Measurements from ENCODE around the gene POU3F4.

The POU3F4 gene

DNA sequence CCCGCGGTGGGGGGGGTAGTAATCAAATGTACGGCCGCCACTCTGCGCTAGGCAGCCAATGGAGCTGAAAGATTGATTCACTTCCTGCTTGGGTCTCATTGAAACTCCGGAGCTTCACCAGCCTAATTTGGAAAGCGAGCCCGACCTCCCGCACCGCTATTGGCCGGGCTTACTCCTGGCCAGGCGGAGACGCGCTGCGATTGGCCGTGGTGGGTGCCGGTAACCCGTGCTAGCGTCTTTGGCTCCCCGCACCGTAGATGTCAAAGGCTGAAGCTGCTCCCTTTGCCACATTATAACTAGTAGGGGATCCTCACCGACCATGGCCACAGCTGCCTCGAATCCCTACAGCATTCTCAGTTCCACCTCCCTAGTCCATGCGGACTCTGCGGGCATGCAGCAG, at the start of gene POU3F4:
Gene POU3F4 (plus strand): TSS at position 285 of the 400 bp plus-strand sequence. CDS start 35 bp downstream, at position 320.
- peak within 1 kb of the TSS; percentile 33 for H3K4me3 ChIP-seq (ENCODE audit: low read depth, low read length)

DNA sequence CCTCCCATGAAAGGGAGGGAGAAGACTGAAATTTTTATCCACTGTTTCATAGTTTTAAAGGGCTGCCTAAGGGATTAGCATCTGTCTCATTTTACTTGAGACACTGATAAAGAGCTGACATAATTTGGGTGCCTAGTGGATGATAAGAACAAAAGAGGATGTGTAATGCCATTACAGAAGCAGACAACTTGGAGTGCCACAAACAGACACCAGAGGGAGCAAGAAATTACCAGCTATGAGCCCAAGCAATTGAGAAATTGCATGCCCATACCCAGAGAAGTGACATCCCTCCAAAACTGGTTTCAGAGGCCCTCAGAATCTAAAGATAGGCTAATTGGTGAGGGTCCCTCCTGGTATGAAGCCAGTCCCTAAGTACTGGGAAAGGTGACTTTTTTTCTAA, 38.5 kb upstream of the POU3F4 start:
- no peak overlapping the region for H3K4me3 ChIP-seq (ENCODE audit: low read depth, low read length)

DNA sequence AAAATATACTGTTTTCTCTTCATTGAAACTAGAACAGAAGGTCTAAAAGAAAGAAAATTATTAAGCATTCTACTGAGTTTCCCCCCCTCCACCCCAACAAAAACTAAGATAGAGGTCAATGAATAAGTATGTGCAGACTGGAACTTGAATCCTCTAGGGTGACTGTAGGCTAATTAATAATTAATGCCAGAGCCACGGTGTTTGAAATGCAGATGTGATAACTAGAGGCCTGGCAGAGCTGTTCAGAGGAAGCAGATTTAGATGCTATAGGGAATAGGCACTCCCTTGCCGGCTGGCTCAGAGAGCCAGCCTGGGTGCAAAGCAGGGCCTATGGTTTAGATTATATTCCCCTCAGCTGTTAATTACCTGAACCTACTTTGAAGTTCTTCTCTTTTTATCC, 12.2 kb upstream of the POU3F4 start:
- H3K4me3 ChIP-seq (ENCODE audit: low read depth, low read length): no peak overlapping the region

DNA sequence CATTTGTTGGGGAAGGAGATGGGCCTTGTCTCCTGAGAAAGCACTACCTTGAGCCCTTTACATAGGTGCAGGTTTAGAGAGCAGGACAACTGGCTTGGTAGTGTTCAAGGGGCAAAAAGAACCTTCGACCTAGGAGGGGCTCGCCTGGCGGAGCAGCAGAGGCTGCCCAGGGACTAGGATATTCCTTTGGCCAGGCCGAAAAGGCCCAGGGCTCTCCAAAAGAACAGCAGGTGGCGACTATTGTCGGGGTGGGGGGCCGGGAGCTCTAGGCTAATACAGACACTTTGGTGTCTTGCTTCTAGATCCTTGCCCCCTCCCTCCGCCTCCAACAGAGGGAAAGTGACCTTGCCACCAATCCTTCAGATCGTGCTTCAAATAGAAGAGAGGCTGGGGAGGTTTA, 7.1 kb upstream of the POU3F4 start:
- H3K4me3 ChIP-seq (ENCODE audit: low read depth, low read length): no peak overlapping the region

DNA sequence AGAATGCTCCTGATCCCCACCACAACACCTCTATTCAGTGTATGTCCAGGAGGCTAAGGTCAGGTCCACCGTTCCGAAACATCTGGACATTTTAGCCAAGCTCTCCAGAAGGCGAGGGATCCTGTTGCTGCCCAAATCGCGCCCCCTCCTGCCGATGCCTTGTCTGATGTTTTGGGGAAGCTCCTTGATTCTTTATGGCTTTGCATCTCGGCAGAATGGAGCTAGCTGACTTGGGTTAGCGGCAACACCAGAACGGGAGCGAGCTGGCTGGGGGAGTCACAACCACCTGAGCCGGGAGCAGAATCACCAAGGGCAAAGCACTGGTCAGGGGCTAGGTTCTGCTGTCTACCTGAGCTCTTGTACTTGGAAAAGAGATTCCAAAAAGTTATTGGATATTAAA, 6.6 kb upstream of the POU3F4 start:
- H3K4me3 ChIP-seq (ENCODE audit: low read depth, low read length): no peak overlapping the region

DNA sequence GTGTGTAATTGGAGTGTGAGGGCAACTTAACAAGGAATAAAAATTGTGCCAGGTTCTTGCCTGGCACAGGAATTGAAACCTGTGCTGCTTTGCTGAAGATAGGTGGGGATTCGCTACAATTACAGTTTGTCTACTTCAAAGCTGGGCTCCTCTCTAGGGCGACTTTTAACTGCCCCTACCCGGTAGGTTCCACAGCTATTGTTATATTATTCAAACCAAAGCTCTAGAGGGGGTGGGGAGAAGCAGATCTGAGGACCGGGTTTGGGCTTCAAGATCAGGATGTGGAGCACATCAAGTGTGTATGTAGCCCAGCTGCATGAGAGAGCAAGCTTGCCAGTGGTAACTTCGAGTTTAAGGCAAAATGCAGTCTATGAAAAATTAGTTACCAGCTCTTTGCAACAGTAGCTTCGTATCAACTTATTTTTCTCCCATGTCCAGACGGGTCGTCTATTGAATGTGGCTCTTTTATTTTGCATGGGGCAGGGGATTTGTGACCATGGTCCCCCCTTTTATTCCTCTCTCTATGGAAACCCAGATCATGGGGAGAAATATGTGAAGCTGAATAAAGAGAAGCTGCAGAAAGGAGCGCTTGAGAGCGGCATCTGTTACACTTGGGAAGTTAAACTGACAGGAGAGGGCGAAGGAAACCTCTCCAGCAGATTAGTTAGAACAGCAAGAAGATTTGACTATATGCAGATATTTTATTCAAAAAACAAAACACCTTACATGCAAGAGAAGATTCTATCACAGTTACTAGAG, 3.2 kb upstream of the POU3F4 start:
- no peak overlapping the region for H3K4me3 ChIP-seq (ENCODE audit: low read depth, low read length)

DNA sequence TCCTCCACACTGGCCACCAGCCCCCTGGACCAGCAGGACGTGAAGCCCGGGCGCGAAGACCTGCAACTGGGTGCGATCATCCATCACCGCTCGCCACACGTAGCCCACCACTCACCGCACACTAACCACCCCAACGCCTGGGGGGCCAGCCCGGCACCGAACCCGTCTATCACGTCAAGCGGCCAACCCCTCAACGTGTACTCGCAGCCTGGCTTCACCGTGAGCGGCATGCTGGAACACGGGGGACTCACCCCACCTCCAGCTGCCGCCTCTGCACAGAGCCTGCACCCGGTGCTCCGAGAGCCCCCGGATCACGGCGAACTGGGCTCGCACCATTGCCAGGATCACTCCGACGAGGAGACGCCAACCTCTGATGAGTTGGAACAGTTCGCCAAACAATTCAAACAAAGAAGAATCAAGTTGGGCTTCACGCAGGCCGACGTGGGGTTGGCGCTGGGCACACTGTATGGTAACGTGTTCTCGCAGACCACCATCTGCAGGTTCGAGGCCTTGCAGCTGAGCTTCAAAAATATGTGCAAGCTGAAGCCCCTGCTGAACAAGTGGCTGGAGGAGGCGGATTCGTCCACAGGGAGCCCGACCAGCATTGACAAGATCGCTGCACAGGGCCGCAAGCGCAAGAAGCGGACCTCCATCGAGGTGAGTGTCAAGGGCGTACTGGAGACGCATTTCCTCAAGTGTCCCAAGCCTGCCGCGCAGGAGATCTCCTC, 600 bp downstream of the POU3F4 start:
- peak overlapping the region; percentile 33 for H3K4me3 ChIP-seq (ENCODE audit: low read depth, low read length)

DNA sequence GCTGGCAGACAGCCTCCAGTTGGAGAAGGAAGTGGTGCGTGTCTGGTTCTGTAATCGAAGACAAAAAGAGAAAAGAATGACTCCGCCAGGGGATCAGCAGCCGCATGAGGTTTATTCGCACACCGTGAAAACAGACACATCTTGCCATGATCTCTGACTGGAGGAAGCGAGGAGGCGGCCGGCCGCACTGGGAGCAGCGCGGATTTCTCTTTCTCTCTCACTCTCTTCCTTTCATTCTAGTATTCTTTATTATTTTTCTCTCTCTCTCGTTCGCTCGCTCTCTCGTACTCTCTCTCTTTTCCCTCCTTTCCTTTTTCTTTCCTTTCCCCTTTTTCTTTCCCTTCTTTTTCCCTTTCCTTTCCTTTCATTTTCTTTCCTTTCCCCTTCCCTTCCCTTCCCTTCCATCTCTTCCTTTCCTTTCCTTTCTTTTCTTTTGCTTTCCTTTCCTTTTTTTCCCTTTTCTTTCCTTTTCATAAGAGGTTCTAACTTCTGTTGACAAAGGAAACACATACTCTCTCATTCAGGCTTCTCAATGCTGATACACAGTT, 1.2 kb downstream of the POU3F4 start:
- peak overlapping the region; percentile 33 for H3K4me3 ChIP-seq (ENCODE audit: low read depth, low read length)

DNA sequence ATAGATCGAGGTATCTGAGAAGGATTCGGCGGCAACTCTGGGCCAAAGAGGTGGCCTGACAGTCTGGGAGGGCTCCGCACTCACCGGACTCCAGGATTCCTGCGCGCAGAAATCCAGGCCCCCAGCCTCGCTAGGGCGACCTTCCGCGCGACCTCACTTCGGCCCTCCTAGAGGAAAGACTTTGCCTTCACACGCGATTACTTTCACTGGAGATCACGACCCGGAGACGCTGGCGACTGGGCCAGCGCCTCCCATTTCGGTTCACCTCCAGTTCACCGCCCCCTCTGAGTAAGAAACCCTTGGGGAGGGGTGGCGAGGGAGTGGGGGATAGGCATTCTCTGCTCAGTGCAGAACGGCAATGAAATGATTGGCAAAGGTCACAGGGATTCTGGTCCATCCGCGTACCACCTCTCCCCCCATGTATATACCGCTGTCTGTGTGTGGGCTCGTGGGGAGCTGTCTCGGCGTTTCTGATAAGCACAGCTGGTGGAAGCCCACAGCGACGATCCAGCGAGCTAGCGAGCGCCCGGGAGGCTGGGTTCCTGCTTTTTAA, 2.5 kb downstream of the POU3F4 start:
- peak overlapping the region; percentile 28 for H3K4me3 ChIP-seq (ENCODE audit: low read depth, low read length)

DNA sequence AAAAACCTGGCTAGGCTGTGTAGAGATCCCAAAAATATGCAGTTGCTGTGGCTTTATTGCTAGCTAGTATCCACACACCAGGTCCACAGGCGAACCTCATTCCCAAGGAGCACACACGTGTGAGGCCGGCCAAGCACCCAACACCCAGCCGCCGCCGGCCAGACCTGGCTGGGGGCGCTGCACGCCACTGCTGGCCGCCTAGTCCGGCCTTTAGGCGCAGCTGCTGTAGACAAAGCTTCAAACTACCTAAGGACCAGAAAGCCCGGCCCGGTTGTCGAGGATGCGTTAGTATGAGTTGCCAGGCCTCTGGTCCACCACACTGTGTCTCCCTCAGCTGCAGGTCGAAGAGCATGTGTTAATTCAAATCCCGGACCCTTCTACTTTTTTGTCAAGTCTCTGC, 3.1 kb downstream of the POU3F4 start:
- H3K4me3 ChIP-seq (ENCODE audit: low read depth, low read length): no peak overlapping the region

DNA sequence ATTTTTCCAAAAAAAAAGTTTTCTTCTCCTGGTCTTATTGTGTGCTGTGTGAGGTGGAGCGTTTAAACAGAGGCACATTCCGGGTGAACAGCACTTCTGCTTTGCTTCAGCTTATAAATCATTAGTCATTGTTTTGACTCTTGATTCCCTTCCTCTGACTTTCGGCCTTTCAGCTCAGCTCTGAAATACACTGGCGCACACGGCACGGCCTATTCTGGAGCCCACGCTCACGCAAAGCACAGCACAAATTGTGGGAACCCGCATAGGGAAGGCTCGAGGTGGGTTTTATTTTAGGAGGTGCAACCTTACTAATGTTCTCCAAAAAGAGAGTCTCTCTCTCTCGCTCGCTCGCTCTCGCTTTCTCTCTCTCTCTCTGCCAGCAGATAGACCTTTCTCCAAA, 4.0 kb downstream of the POU3F4 start:
- no peak overlapping the region for H3K4me3 ChIP-seq (ENCODE audit: low read depth, low read length)

DNA sequence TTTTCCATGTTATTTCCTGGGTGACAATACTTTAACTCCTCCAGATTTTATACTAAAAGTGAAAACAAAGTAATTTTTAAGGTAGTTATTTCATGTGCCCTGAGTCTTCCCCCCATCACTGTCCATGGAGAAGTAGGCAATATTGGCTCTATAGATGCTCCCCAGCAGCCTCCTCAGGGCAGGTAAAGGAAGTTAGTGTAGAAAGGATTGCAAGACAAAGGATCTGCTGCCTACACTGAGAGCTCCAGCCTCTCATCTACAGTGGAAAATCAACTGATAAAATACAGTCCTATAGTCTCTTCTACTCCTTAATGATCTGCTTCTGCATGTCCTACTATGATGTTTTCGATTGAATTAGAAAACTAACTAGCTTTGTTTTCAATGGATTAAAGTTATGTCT, 8.5 kb downstream of the POU3F4 start:
- no peak overlapping the region for H3K4me3 ChIP-seq (ENCODE audit: low read depth, low read length)

DNA sequence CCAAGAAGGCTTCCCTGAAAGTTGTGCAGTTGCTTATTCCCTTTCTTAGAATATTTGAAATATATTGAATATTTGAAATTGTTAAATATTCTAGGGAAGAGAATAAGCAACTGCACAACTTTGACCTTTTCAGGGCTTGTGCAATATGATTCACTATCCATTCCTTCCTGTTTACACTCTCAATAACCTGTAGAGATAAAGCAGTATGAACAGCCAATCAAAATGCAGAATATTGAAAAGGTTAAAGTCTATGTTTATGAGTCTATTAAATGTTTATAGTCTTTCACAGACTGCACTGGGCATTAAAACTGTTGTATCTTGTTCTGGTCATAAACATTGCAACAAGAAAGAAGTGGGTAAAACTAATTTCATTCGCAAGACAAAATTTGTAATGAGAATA, 13.8 kb downstream of the POU3F4 start:
- H3K4me3 ChIP-seq (ENCODE audit: low read depth, low read length): no peak overlapping the region

DNA sequence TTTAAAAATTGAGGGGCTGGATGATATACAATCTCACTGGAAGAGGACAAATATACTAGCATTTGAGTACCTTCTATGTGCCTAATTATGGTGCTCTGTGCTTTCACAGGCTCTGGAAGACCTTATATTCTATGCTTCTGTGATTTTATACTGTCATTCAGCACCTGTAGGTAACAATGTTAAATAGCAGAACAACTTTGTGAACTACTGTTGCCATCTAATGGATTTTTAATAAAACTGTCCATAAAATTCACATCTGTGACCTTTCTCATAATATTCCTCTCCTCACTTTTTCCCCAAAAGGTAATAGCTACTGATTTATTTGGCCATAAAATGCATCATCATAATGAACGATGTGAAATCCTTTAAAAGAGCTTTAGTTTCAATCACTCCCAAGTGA, 21.9 kb downstream of the POU3F4 start:
- H3K4me3 ChIP-seq (ENCODE audit: low read depth, low read length): no peak overlapping the region

DNA sequence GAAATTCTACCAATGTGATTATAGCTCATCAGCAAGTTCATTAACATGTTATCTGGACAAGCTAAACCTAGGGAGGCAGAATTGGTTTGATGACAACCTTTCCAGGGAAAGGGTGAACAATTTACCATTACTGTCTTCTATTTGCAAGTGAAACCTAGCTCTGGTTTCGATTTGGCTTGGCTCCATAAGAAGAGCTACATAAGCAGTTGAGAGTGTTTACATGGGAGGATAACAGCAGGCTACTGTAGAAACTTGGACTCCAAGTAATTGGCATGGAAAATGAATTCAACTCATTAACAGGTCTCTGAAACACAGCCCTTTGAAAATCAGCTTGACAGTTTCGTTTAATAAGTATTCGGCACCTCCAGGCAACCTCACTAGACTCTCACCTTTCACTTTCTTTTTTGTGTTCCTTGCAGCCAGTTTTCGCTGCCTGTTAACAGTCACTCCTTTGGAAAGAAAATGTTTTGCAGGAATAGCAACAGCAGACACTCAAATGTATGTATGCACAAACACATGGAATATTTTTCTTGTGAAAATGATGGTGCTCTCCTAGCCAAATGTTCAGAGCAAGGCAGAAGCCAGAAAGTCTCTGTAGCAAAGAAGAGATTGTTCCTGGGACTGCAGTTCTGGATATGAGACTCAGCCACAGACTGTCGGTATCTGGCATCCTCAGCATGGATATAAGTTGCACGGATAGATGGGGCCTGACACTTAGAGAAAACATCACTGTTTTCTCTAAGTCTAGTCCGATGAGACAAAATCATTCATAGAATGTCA, 27.5 kb downstream of the POU3F4 start:
- no peak overlapping the region for H3K4me3 ChIP-seq (ENCODE audit: low read depth, low read length)
